B cell (primary cell): ENCODE results near the gene XAGE5. TPM values are rescaled to one million over a fixed set of nuclear protein-coding genes. Genes with fewer than 3 reads are reported as not detected.

ENCODE experiments used
- ATAC-seq: fragments of 200-7000 bp; cut with Tn5 transposase; one replicate; pipeline ENCODE4 v1.10.0; 2021; ENCODE audit warnings: low read depth, mild to moderate bottlenecking, moderate number of reproducible peaks, moderate library complexity
- CTCF ChIA-PET: fragments of 350-600 bp; sonication (Branson Sonifier 250); formaldehyde crosslinking; loops from one replicate; lab custom pipeline; 2021; ENCODE audit warnings: antibody characterized with exemption, inconsistent platforms; lab: Charles Lee
- POLR2A ChIA-PET: fragments of 350-600 bp; sonication (Branson Sonifier 250); formaldehyde crosslinking; loops from one replicate; lab custom pipeline; 2021; ENCODE audit warnings: antibody characterized with exemption; lab: Charles Lee
- DNase-seq: peaks from one replicate; pipeline ENCODE4 v3.0.0; 2013
- H2AFZ ChIP-seq: 2 replicates; pipeline ENCODE4 v1.6.1; 2012; ENCODE audit warnings: mild to moderate bottlenecking, low read depth, low read length; ENCODE audit not compliant: insufficient read depth, poor library complexity, severe bottlenecking
- H3K27ac ChIP-seq, 2 donors: 1 replicate in 1 of 2; 2 replicates in 1 of 2; pipeline ENCODE4 v1.5.1; 2012 to 2013; ENCODE audit warnings: low read length in 2 of 2, mild to moderate bottlenecking in 2 of 2, moderate library complexity in 1 of 2
- H3K27me3 ChIP-seq, 4 experiments: fragments of 200-600 bp in 1 of 4; sonication (generic) in 1 of 4; replicated peaks in 1 of 4; 1 replicate in 2 of 4; 2 replicates in 2 of 4; pipeline versions ENCODE4 v1.6.1 to v1.7.0; 2013 to 2016; ENCODE audit warnings: low read length in 3 of 4, mild to moderate bottlenecking in 2 of 4, mixed read lengths in 1 of 4, moderate library complexity in 1 of 4; ENCODE audit not compliant: insufficient read depth in 4 of 4, control insufficient read depth in 3 of 4; ENCODE audit errors: control extremely low read depth in 1 of 4
- H3K36me3 ChIP-seq, 2 experiments: replicated peaks in 1 of 2; 1 replicate in 1 of 2; 2 replicates in 1 of 2; pipeline versions ENCODE4 v1.6.1 to v1.7.1; 2013; ENCODE audit warnings: low read length in 1 of 2; ENCODE audit not compliant: insufficient read depth in 2 of 2, control insufficient read depth in 1 of 2; ENCODE audit errors: control extremely low read depth in 1 of 2, extremely low read depth in 1 of 2
- H3K4me1 ChIP-seq, 2 donors: fragments of 200-600 bp in 1 of 2; sonication (generic) in 1 of 2; 1 replicate in 1 of 2; 2 replicates in 1 of 2; pipeline versions ENCODE4 v1.5.1 to v1.6.1; 2013 to 2017; ENCODE audit warnings: low read length in 2 of 2; ENCODE audit not compliant: control insufficient read depth in 2 of 2, insufficient read depth in 2 of 2
- H3K4me2 ChIP-seq: replicated peaks from 2 replicates; pipeline ENCODE3; 2012; ENCODE audit warnings: mild to moderate bottlenecking, low read depth, low read length; ENCODE audit not compliant: poor library complexity, severe bottlenecking
- H3K4me3 ChIP-seq, 5 experiments: fragments of 200-600 bp in 1 of 5; sonication (generic) in 1 of 5; 1 replicate in 3 of 5; 2 replicates in 2 of 5; pipeline versions ENCODE4 v1.5.1 to v1.7.0; 2011 to 2016; ENCODE audit warnings: low read length in 4 of 5, mild to moderate bottlenecking in 4 of 5, low read depth in 2 of 5, control low read depth in 1 of 5, moderate library complexity in 1 of 5; ENCODE audit not compliant: insufficient read depth in 1 of 5; ENCODE audit errors: control extremely low read depth in 1 of 5, extremely low read depth in 1 of 5
- H3K79me2 ChIP-seq: fragments of 200-600 bp; sonication (generic); one replicate; pipeline ENCODE4 v1.6.0; 2016; ENCODE audit warnings: low read length; ENCODE audit not compliant: control insufficient read depth, insufficient read depth
- H3K9ac ChIP-seq: fragments of 200-600 bp; sonication (generic); 2 replicates; pipeline ENCODE4 v1.6.1; 2017; ENCODE audit warnings: mild to moderate bottlenecking, low read length, moderate library complexity
- H3K9me3 ChIP-seq, 3 donors: one replicate each; pipeline versions ENCODE4 v1.6.1 to v1.7.1; 2013; ENCODE audit warnings: low read length in 2 of 3; ENCODE audit not compliant: control insufficient read depth in 2 of 3, insufficient read depth in 1 of 3; ENCODE audit errors: control extremely low read depth in 1 of 3
- H4K20me1 ChIP-seq: 2 replicates; pipeline ENCODE4 v1.6.0; 2012; ENCODE audit warnings: mild to moderate bottlenecking, low read length; ENCODE audit not compliant: insufficient read depth, control insufficient read depth, poor library complexity, severe bottlenecking
- H3K27ac Mint-ChIP-seq: one replicate; pipeline ENCODE4 v1.8.0; 2021; ENCODE audit warnings: mixed read lengths
- H3K27me3 Mint-ChIP-seq: one replicate; pipeline ENCODE4 v1.8.0; 2021; ENCODE audit warnings: mixed read lengths
- H3K4me1 Mint-ChIP-seq: one replicate; pipeline ENCODE4 v1.8.0; 2021; ENCODE audit warnings: mixed read lengths
- H3K4me3 Mint-ChIP-seq: one replicate; pipeline ENCODE4 v1.8.0; 2021; ENCODE audit warnings: mixed read lengths
- H3K9me3 Mint-ChIP-seq: one replicate; pipeline ENCODE4 v1.8.0; 2022; ENCODE audit warnings: mixed read lengths; ENCODE audit not compliant: insufficient read depth
- CTCF ChIP-seq: fragments of 200-600 bp; IDR thresholded peaks from one replicate; pipeline ENCODE4 v1.8.0; 2022; ENCODE audit warnings: antibody characterized with exemption, mild to moderate bottlenecking
- EZH2 ChIP-seq: IDR thresholded peaks from 2 replicates; pipeline ENCODE4 v1.6.1; 2012; ENCODE audit warnings: borderline replicate concordance, low read depth, mild to moderate bottlenecking, moderate library complexity, low read length; ENCODE audit not compliant: insufficient read depth, poor library complexity, severe bottlenecking
- WGBS: methylation state at CpG from one replicate; pipeline ENCODE4 v1.1.5; 2013; ENCODE audit warnings: missing lambda C conversion rate; ENCODE audit not compliant: insufficient coverage; 5-methylcytosine and 5-hydroxymethylcytosine counted together
- intact Hi-C: fragments of 100-400 bp; cut with micrococcal nuclease; formaldehyde crosslinking; loops from one replicate; pipeline ENCODE4 v1.10.0; 2022
- polyA plus RNA-seq: library from polyadenylated mRNA; depleted of rRNA; stranded (reverse); fragments of >200 nt; gene quantifications from 2 replicates; pipeline ENCODE4 v1.2.3, GENCODE V29; 2012
- small RNA-seq: library from RNA; depleted of rRNA; stranded (forward); fragments of <200 nt; gene quantifications from one replicate; pipeline ENCODE3, GENCODE V24; 2012; ENCODE audit warnings: low replicate concordance, low read depth; ENCODE audit not compliant: insufficient read length
- total RNA-seq, 2 donors: library from RNA; stranded (reverse); fragments of 120-200 nt in 1 of 2; gene quantifications; 1 replicate in 1 of 2; 2 replicates in 1 of 2; pipeline versions ENCODE4 v1.2.3 to v1.2.4, GENCODE V29; 2013 to 2022

XAGE5 gene
- total and polyA plus RNA-seq, 2 donors (not counting 1 experiment from before 2014, with no cell fraction given): not detected

GRCh38 chrX:52865343-52865998 is 54.4 kb downstream of the XAGE5 start:
- Histone ChIP-seq H3K4me2 (no peak overlapping the region), H3K9me3 (no peaks in the 10 kb centered on the region), H3K4me1 (no peaks in the 10 kb centered on the region), H3K36me3 (no peaks in the 10 kb centered on the region), H3K9ac (no peak overlapping the region), H4K20me1 (no peaks in the 10 kb centered on the region), H3K27me3 (no peaks in the 10 kb centered on the region), H3K79me2 (no peaks in the 10 kb centered on the region), H2AFZ (no peak overlapping the region), H3K27ac (no peak overlapping the region), H3K4me3 (no peak overlapping the region)
- H3K27me3 Mint-ChIP-seq: peaks cover 6% of the 10 kb centered on the region
- intact Hi-C loops: no loop called here
- no peaks in the 10 kb centered on the region for H3K4me1 Mint-ChIP-seq
- WGBS: no CpG with 5 or more reads among the region's 6 CpGs
- DNase-seq: no peak
- CTCF ChIA-PET: no interaction called here
- POLR2A ChIA-PET: no interaction called here
- no peak overlapping the region for H3K4me3 Mint-ChIP-seq
- H3K27ac Mint-ChIP-seq: no peak overlapping the region
- ATAC-seq: no peak
- TF ChIP-seq CTCF: no peak
- no peak for TF ChIP-seq EZH2
- no peaks in the 10 kb centered on the region for H3K9me3 Mint-ChIP-seq

Small RNA genes within 50 kb of the gene (small RNA-seq; reads per million reads assigned to genes)
- not detected for gene AC244505.6
- gene AC244505.7: not detected

Other genes starting within 250 kb of the XAGE5 start
- not detected in 2 replicates for gene SSX7, start 156.4 kb upstream of the XAGE5 start, total RNA-seq
- not detected in 2 replicates for gene SSX7, start 156.4 kb upstream of the XAGE5 start, polyA plus RNA-seq
- not detected in 2 replicates for gene SSX2, start 104.1 kb upstream of the XAGE5 start, total RNA-seq
- gene SSX2, start 104.1 kb upstream of the XAGE5 start, polyA plus RNA-seq: not detected in 2 replicates
- not detected in 2 replicates for gene SSX2B, start 60.0 kb upstream of the XAGE5 start, total RNA-seq
- gene SSX2B, start 60.0 kb upstream of the XAGE5 start, polyA plus RNA-seq: not detected in 2 replicates
- not detected in 2 replicates for gene SPANXN5, start 13.9 kb upstream of the XAGE5 start, total RNA-seq
- not detected in 2 replicates for gene SPANXN5, start 13.9 kb upstream of the XAGE5 start, polyA plus RNA-seq
- not detected in 2 replicates for gene XAGE3, start 56.8 kb downstream of the XAGE5 start, total RNA-seq
- gene XAGE3, start 56.8 kb downstream of the XAGE5 start, polyA plus RNA-seq: not detected in 2 replicates
- gene FAM156B, start 86.0 kb downstream of the XAGE5 start, total RNA-seq: 13.3 and 13.7 TPM in 2 replicates
- 44.3 and 50.8 TPM in 2 replicates for gene FAM156B, start 86.0 kb downstream of the XAGE5 start, polyA plus RNA-seq
- 29.8 and 30.3 TPM in 2 replicates for gene FAM156A, start 147.2 kb downstream of the XAGE5 start, total RNA-seq
- gene FAM156A, start 147.2 kb downstream of the XAGE5 start, polyA plus RNA-seq: 14.0 and 27.4 TPM in 2 replicates
- 0.17 TPM in 1 of 2 replicates, not detected in the other for gene GPR173, start 237.5 kb downstream of the XAGE5 start, total RNA-seq
- 0.12 and 0.50 TPM in 2 replicates for gene GPR173, start 237.5 kb downstream of the XAGE5 start, polyA plus RNA-seq